Raji (cell line): Measurements from ENCODE around the gene MRPL52.

Experiments used
- POLR2A ChIP-seq: IDR thresholded peaks from 2 replicates; pipeline ENCODE4 v1.6.1; 2011; ENCODE audit warnings: low read depth, low read length, control low read depth; ENCODE audit not compliant: insufficient read depth

The MRPL52 gene

GRCh38 chr14:22829661-22830442 lies at the start of gene MRPL52:
TSS of gene MRPL52 (plus strand) at chr14:22829887. CDS start at chr14:22829913, 26 bp downstream.
- TF ChIP-seq POLR2A = peak; percentile 89

- TF ChIP-seq POLR2A = no peak
Observed at GRCh38 chr14:22780105-22780679, 49.5 kb upstream of the MRPL52 start.

GRCh38 chr14:22780941-22781300 lies 48.8 kb upstream of the MRPL52 start:
- TF ChIP-seq POLR2A = no peak

GRCh38 chr14:22781301-22781991 lies 48.2 kb upstream of the MRPL52 start:
- TF ChIP-seq POLR2A = no peak

- no peak for TF ChIP-seq POLR2A
Observed at GRCh38 chr14:22786685-22787084, 43.0 kb upstream of the MRPL52 start.

- no peak for TF ChIP-seq POLR2A
Observed at GRCh38 chr14:22791301-22791700, 38.4 kb upstream of the MRPL52 start.

GRCh38 chr14:22792158-22792557 lies 37.5 kb upstream of the MRPL52 start:
- no peak for TF ChIP-seq POLR2A

- TF ChIP-seq POLR2A = no peak
Observed at GRCh38 chr14:22793976-22794375, 35.7 kb upstream of the MRPL52 start.

GRCh38 chr14:22794551-22794951 lies 35.1 kb upstream of the MRPL52 start:
- no peak for TF ChIP-seq POLR2A

- no peak for TF ChIP-seq POLR2A
Observed at GRCh38 chr14:22796087-22796707, 33.5 kb upstream of the MRPL52 start.

GRCh38 chr14:22797017-22797917 lies 32.4 kb upstream of the MRPL52 start:
- no peak for TF ChIP-seq POLR2A

- TF ChIP-seq POLR2A = no peak
Observed at GRCh38 chr14:22798528-22798927, 31.2 kb upstream of the MRPL52 start.

- TF ChIP-seq POLR2A = no peak
Observed at GRCh38 chr14:22800346-22800745, 29.3 kb upstream of the MRPL52 start.

GRCh38 chr14:22801716-22802115 lies 28.0 kb upstream of the MRPL52 start:
- TF ChIP-seq POLR2A = no peak
